HUES6 (cell line): ENCODE data around the gene KIAA1755.

Source experiments
- H3K27ac ChIP-seq: 2 replicates; pipeline ENCODE4 v1.7.0; 2013; ENCODE audit warnings: low read depth, mild to moderate bottlenecking, low read length, inconsistent platforms
- H3K27me3 ChIP-seq: 2 replicates; pipeline ENCODE4 v1.6.1; 2013; ENCODE audit warnings: low read length; ENCODE audit not compliant: control insufficient read depth, insufficient read depth
- H3K36me3 ChIP-seq: 2 replicates; pipeline ENCODE4 v1.6.1; 2013; ENCODE audit warnings: low read length; ENCODE audit not compliant: control insufficient read depth, insufficient read depth
- H3K4me1 ChIP-seq: 2 replicates; pipeline ENCODE4 v1.6.1; 2013; ENCODE audit warnings: low read length; ENCODE audit not compliant: control insufficient read depth, insufficient read depth
- H3K4me3 ChIP-seq: 2 replicates; pipeline ENCODE4 v1.5.1; 2013; ENCODE audit warnings: low read depth, low read length
- H3K9ac ChIP-seq: one replicate; pipeline ENCODE4 v1.6.1; 2013; ENCODE audit warnings: mild to moderate bottlenecking, low read length
- H3K9me3 ChIP-seq: 2 replicates; pipeline ENCODE4 v1.6.1; 2013; ENCODE audit warnings: low read depth, low read length; ENCODE audit not compliant: control insufficient read depth, insufficient read depth

KIAA1755 gene

GRCh38 chr20:38216746-38217595 lies 43.6 kb downstream of the KIAA1755 start:
- H3K27ac ChIP-seq, result no peak overlapping the region
- H3K36me3 ChIP-seq, result no peaks in the 10 kb centered on the region
- peaks cover 11% of the 10 kb centered on the region; the same call in 1 of the 2 replicates for H3K4me1 ChIP-seq

GRCh38 chr20:38216201-38216600 lies 44.3 kb downstream of the KIAA1755 start:
- Histone ChIP-seq H3K4me3 (no peak overlapping the region), H3K36me3 (no peaks in the 10 kb centered on the region), H3K9ac (no peak overlapping the region), H3K27me3 (no peaks in the 10 kb centered on the region; the same call in 1 of the 2 replicates), H3K4me1 (peaks cover 11% of the 10 kb centered on the region; the same call in 1 of the 2 replicates), H3K9me3 (no peaks in the 10 kb centered on the region), H3K27ac (no peak overlapping the region)

More at GRCh38 chr20:38216746-38217595, 43.6 kb downstream of the KIAA1755 start:
- H3K4me3 ChIP-seq, result no peak overlapping the region
- no peak overlapping the region for H3K9ac ChIP-seq
- H3K9me3 ChIP-seq, result no peaks in the 10 kb centered on the region
- no peaks in the 10 kb centered on the region; the same call in 1 of the 2 replicates for H3K27me3 ChIP-seq

GRCh38 chr20:38215194-38216182 lies 45.0 kb downstream of the KIAA1755 start:
- peaks cover 11% of the 10 kb centered on the region; the same call in 1 of the 2 replicates for H3K4me1 ChIP-seq
- no peak overlapping the region for H3K27ac ChIP-seq
- no peaks in the 10 kb centered on the region; the same call in 1 of the 2 replicates for H3K27me3 ChIP-seq
- H3K9me3 ChIP-seq, result no peaks in the 10 kb centered on the region
- H3K9ac ChIP-seq, result no peak overlapping the region
- no peak overlapping the region for H3K4me3 ChIP-seq
- no peaks in the 10 kb centered on the region for H3K36me3 ChIP-seq

GRCh38 chr20:38214256-38215193 lies 46.0 kb downstream of the KIAA1755 start:
- Histone ChIP-seq H3K9me3 (no peaks in the 10 kb centered on the region), H3K27me3 (no peaks in the 10 kb centered on the region; the same call in 1 of the 2 replicates), H3K9ac (no peak overlapping the region), H3K4me3 (no peak overlapping the region), H3K36me3 (no peaks in the 10 kb centered on the region), H3K4me1 (peaks cover 11% of the 10 kb centered on the region; the same call in 1 of the 2 replicates), H3K27ac (no peak overlapping the region)

GRCh38 chr20:38213607-38213940 lies 47.0 kb downstream of the KIAA1755 start:
- Histone ChIP-seq H3K27me3 (no peaks in the 10 kb centered on the region; the same call in 1 of the 2 replicates), H3K36me3 (no peaks in the 10 kb centered on the region), H3K27ac (no peak overlapping the region), H3K9me3 (no peaks in the 10 kb centered on the region), H3K9ac (no peak overlapping the region), H3K4me3 (no peak overlapping the region), H3K4me1 (peaks cover 11% of the 10 kb centered on the region; the same call in 1 of the 2 replicates)

- H3K4me1 ChIP-seq, result peaks cover 7% of the 10 kb centered on the region; the same call in 1 of the 2 replicates
- no peak overlapping the region for H3K4me3 ChIP-seq
- H3K27ac ChIP-seq, result no peak overlapping the region
- H3K36me3 ChIP-seq, result no peaks in the 10 kb centered on the region
- no peaks in the 10 kb centered on the region for H3K9me3 ChIP-seq
- H3K27me3 ChIP-seq, result no peaks in the 10 kb centered on the region
- H3K9ac ChIP-seq, result no peak overlapping the region
Observed at GRCh38 chr20:38212806-38213606, 47.5 kb downstream of the KIAA1755 start.

- H3K4me1 ChIP-seq, result no peaks in the 10 kb centered on the region
- H3K9ac ChIP-seq, result no peak overlapping the region
- H3K27me3 ChIP-seq, result no peaks in the 10 kb centered on the region
- H3K4me3 ChIP-seq, result no peak overlapping the region
- no peaks in the 10 kb centered on the region for H3K9me3 ChIP-seq
- no peak overlapping the region for H3K27ac ChIP-seq
- no peaks in the 10 kb centered on the region for H3K36me3 ChIP-seq
Observed at GRCh38 chr20:38211200-38212097, 49.1 kb downstream of the KIAA1755 start.

GRCh38 chr20:38210741-38211140 lies 49.8 kb downstream of the KIAA1755 start:
- H3K9ac ChIP-seq, result no peak overlapping the region
- H3K4me3 ChIP-seq, result no peak overlapping the region
- no peaks in the 10 kb centered on the region for H3K36me3 ChIP-seq
- H3K9me3 ChIP-seq, result no peaks in the 10 kb centered on the region
- no peaks in the 10 kb centered on the region for H3K4me1 ChIP-seq
- H3K27me3 ChIP-seq, result no peaks in the 10 kb centered on the region
- no peak overlapping the region for H3K27ac ChIP-seq

- Histone ChIP-seq H3K36me3 (no peaks in the 10 kb centered on the region), H3K4me1 (no peaks in the 10 kb centered on the region), H3K9ac (no peak overlapping the region), H3K4me3 (no peak overlapping the region), H3K27ac (no peak overlapping the region), H3K27me3 (no peaks in the 10 kb centered on the region), H3K9me3 (no peaks in the 10 kb centered on the region)
Observed at GRCh38 chr20:38209736-38210405, 50.7 kb downstream of the KIAA1755 start.
